NCI-H2029 treated with DMSO at 0.1 percent for 48 hours (cell line): ENCODE results near the gene PTPRS.
A peak's percentile ranks its signal among the peaks of the same experiment; 100 is the strongest.
"Not testable (repeated sequence)": the region's sequence is repeated elsewhere in the genome, so short reads cannot be mapped to it uniquely, and the experiment has no call there.

Experiments used
- DNase-seq: peaks from one replicate; lab custom pipeline; 2025; lab: John Stamatoyannopoulos, UW

Gene PTPRS

GRCh38 chr19:5340637-5341447 lies at the start of gene PTPRS:
TSS of gene PTPRS (minus strand) at chr19:5340812. CDS start at chr19:5286140, 54,672 bp downstream.
- peak; percentile 51 for DNase-seq

GRCh38 chr19:5389353-5389752 lies 48.7 kb upstream of the PTPRS start:
- no peak for DNase-seq

- DNase-seq = no peak
Measured at GRCh38 chr19:5387472-5387871, 46.9 kb upstream of the PTPRS start.

- DNase-seq = no peak
Measured at GRCh38 chr19:5386841-5387240, 46.2 kb upstream of the PTPRS start.

GRCh38 chr19:5381197-5381596 lies 40.6 kb upstream of the PTPRS start:
- not testable (repeated sequence) for DNase-seq

- no peak for DNase-seq
Measured at GRCh38 chr19:5380215-5380919, 39.8 kb upstream of the PTPRS start.

GRCh38 chr19:5376928-5377327 lies 36.3 kb upstream of the PTPRS start:
- no peak for DNase-seq

- DNase-seq = no peak
Measured at GRCh38 chr19:5372572-5373200, 32.1 kb upstream of the PTPRS start.

- no peak for DNase-seq
Measured at GRCh38 chr19:5369962-5370367, 29.4 kb upstream of the PTPRS start.

GRCh38 chr19:5369304-5369703 lies 28.7 kb upstream of the PTPRS start:
- DNase-seq = no peak

GRCh38 chr19:5367530-5368133 lies 27.0 kb upstream of the PTPRS start:
- no peak for DNase-seq

- no peak for DNase-seq
Measured at GRCh38 chr19:5365905-5366304, 25.3 kb upstream of the PTPRS start.

GRCh38 chr19:5364674-5365073 lies 24.1 kb upstream of the PTPRS start:
- DNase-seq = no peak

- not testable (repeated sequence) for DNase-seq
Measured at GRCh38 chr19:5361839-5362238, 21.2 kb upstream of the PTPRS start.

- DNase-seq = no peak
Measured at GRCh38 chr19:5361407-5361806, 20.8 kb upstream of the PTPRS start.

GRCh38 chr19:5360003-5360780 lies 19.6 kb upstream of the PTPRS start:
- peak; percentile 35 for DNase-seq

GRCh38 chr19:5358173-5358800 lies 17.7 kb upstream of the PTPRS start:
- DNase-seq = no peak

GRCh38 chr19:5357584-5357983 lies 17.0 kb upstream of the PTPRS start:
- DNase-seq = no peak

GRCh38 chr19:5356918-5357317 lies 16.3 kb upstream of the PTPRS start:
- no peak for DNase-seq

GRCh38 chr19:5356428-5356827 lies 15.8 kb upstream of the PTPRS start:
- no peak for DNase-seq

- DNase-seq = no peak
Measured at GRCh38 chr19:5355693-5356092, 15.1 kb upstream of the PTPRS start.
